Breast epithelium (tissue), 3 donors: ENCODE data around the gene LRRC8A.

Experiments
- POLR2A ChIP-seq: fragments of 450-650 bp; IDR thresholded peaks from one replicate; pipeline ENCODE4 v1.6.1; 2016; ENCODE audit warnings: antibody characterized with exemption, mild to moderate bottlenecking, moderate library complexity
- POLR2AphosphoS5 ChIP-seq, 3 donors: sonication (generic); formaldehyde crosslinking; IDR thresholded peaks; one replicate each; pipeline ENCODE4 v1.6.1; 2017; ENCODE audit warnings: antibody characterized with exemption in 3 of 3
- TF ChIP-seq, protein P1 (sequence below), 3 donors: fragments of 450-650 bp; IDR thresholded peaks; one replicate each; pipeline ENCODE4 v1.5.1; 2016 to 2017; ENCODE audit warnings: antibody characterized with exemption in 3 of 3, mild to moderate bottlenecking in 3 of 3, moderate library complexity in 3 of 3

- TF ChIP-seq, protein P1, sequence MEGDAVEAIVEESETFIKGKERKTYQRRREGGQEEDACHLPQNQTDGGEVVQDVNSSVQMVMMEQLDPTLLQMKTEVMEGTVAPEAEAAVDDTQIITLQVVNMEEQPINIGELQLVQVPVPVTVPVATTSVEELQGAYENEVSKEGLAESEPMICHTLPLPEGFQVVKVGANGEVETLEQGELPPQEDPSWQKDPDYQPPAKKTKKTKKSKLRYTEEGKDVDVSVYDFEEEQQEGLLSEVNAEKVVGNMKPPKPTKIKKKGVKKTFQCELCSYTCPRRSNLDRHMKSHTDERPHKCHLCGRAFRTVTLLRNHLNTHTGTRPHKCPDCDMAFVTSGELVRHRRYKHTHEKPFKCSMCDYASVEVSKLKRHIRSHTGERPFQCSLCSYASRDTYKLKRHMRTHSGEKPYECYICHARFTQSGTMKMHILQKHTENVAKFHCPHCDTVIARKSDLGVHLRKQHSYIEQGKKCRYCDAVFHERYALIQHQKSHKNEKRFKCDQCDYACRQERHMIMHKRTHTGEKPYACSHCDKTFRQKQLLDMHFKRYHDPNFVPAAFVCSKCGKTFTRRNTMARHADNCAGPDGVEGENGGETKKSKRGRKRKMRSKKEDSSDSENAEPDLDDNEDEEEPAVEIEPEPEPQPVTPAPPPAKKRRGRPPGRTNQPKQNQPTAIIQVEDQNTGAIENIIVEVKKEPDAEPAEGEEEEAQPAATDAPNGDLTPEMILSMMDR (IDR thresholded peaks at IDR 0.05) = no peak
- TF ChIP-seq POLR2AphosphoS5 (IDR thresholded peaks at IDR 0.05) (no peak), POLR2A (no peak)
Measured at GRCh38 chr9:128885376-128885775, 3.4 kb downstream of the LRRC8A start.
